NB4 (cell line): ENCODE data around the gene BLNK.

ENCODE experiments used
- CTCF ChIP-seq: IDR thresholded peaks from one replicate; pipeline ENCODE4 v1.5.1; 2012; ENCODE audit warnings: low read depth, low read length
- MAX ChIP-seq: IDR thresholded peaks from 2 replicates; pipeline ENCODE4 v1.6.1; 2011; ENCODE audit warnings: low read depth, low read length
- MYC ChIP-seq: IDR thresholded peaks from 2 replicates; pipeline ENCODE4 v1.6.1; 2011; ENCODE audit warnings: low read depth, low read length
- POLR2A ChIP-seq: IDR thresholded peaks from 2 replicates; pipeline ENCODE4 v1.6.1; 2011; ENCODE audit warnings: mild to moderate bottlenecking; ENCODE audit not compliant: insufficient read length; ENCODE audit errors: extremely low read depth

- TF ChIP-seq CTCF (no peak), POLR2A (no peak), MYC (no peak), MAX (no peak)
Observed at GRCh38 chr10:96242822-96243221, 28.5 kb downstream of the BLNK start.
